Panc1 (cell line): ENCODE results near the gene ACSL5. TPM values are rescaled to one million over a fixed set of nuclear protein-coding genes. Genes with fewer than 3 reads are reported as not detected.

ENCODE experiments used
- ATAC-seq: fragments of 200-7000 bp; cut with Tn5 transposase; 2 replicates; pipeline ENCODE4 v1.9.1; 2020; ENCODE audit warnings: mild to moderate bottlenecking, moderate library complexity
- BruUV-seq: library from RNA; stranded (reverse); fragments of 400-500 nt; replicated peaks from 2 replicates; lab custom pipeline; 2021; lab: Mats Ljungman, UMichigan
- CTCF ChIA-PET: fragments of 300-600 bp; sonication (Branson Sonifier 250); formaldehyde crosslinking; loops from one replicate; lab custom pipeline; 2022; ENCODE audit warnings: antibody characterized with exemption; lab: Charles Lee
- POLR2A ChIA-PET: fragments of 300-600 bp; sonication (Branson Sonifier 250); formaldehyde crosslinking; loops from one replicate; lab custom pipeline; 2022; ENCODE audit warnings: antibody characterized with exemption; lab: Charles Lee
- DNase-seq: peaks from one replicate; pipeline ENCODE4 v3.0.0-alpha.2; 2010; ENCODE audit warnings: low read depth, low spot score
- H3K27ac ChIP-seq: 2 replicates; pipeline ENCODE4 v1.5.1; 2011; ENCODE audit warnings: mild to moderate bottlenecking, low read length, inconsistent platforms
- H3K27me3 ChIP-seq: fragments of 200-500 bp; sonication (Bioruptor generic); 2 replicates; pipeline ENCODE4 v1.6.0; 2014; ENCODE audit warnings: low read length, inconsistent platforms; ENCODE audit not compliant: control insufficient read depth, insufficient read depth
- H3K36me3 ChIP-seq: fragments of 200-500 bp; sonication (Bioruptor generic); 2 replicates; pipeline ENCODE4 v1.5.1; 2014; ENCODE audit warnings: inconsistent platforms, mild to moderate bottlenecking, low read length, moderate library complexity; ENCODE audit not compliant: control insufficient read depth, insufficient read depth
- H3K4me1 ChIP-seq: 2 replicates; pipeline ENCODE4 v1.5.1; 2011; ENCODE audit warnings: inconsistent platforms, mild to moderate bottlenecking, low read length, moderate library complexity; ENCODE audit not compliant: control insufficient read depth, insufficient read depth
- H3K4me3 ChIP-seq, 2 experiments: 2 replicates each; pipeline ENCODE4 v1.5.1; 2011 to 2012; ENCODE audit warnings: low read depth in 2 of 2, low read length in 2 of 2, mild to moderate bottlenecking in 2 of 2, inconsistent platforms in 1 of 2, moderate library complexity in 1 of 2
- H3K9me3 ChIP-seq: fragments of 200-500 bp; sonication (Bioruptor generic); 2 replicates; pipeline ENCODE4 v1.5.1; 2014; ENCODE audit warnings: low read depth, mild to moderate bottlenecking, inconsistent platforms, low read length, moderate library complexity; ENCODE audit not compliant: control insufficient read depth, insufficient read depth
- CTCF ChIP-seq: fragments of 450-650 bp; IDR thresholded peaks from 2 replicates; pipeline ENCODE4 v1.5.1; 2017; ENCODE audit warnings: mild to moderate bottlenecking
- POLR2AphosphoS5 ChIP-seq: IDR thresholded peaks from 2 replicates; pipeline ENCODE4 v1.6.1; 2012; ENCODE audit warnings: mild to moderate bottlenecking, low read depth, low read length, moderate library complexity
- REST ChIP-seq, 2 experiments: IDR thresholded peaks; 2 replicates each; pipeline ENCODE4 v1.6.1; 2011 to 2012; ENCODE audit warnings: low read depth in 2 of 2, control low read depth in 1 of 2, low read length in 1 of 2, mild to moderate bottlenecking in 1 of 2, moderate library complexity in 1 of 2; ENCODE audit not compliant: insufficient read depth in 1 of 2
- SIN3A ChIP-seq: IDR thresholded peaks from 2 replicates; pipeline ENCODE4 v1.6.1; 2012; ENCODE audit warnings: low read depth, mild to moderate bottlenecking, low read length, moderate library complexity, borderline replicate concordance; ENCODE audit not compliant: insufficient read depth
- TCF7L2 ChIP-seq: IDR thresholded peaks from 2 replicates; pipeline ENCODE4 v1.6.1; 2011; ENCODE audit warnings: mild to moderate bottlenecking, low read depth, low read length, inconsistent platforms
- in situ Hi-C: cut with HindIII; loops from 2 replicates; pipeline ENCODE4 v1.10.0; 2016; ENCODE audit warnings: low sequenced_read_pairs, low pct_unique_long_range_greater_than_20kb
- intact Hi-C: fragments of 100-400 bp; cut with micrococcal nuclease; formaldehyde crosslinking; loops from one replicate; pipeline ENCODE4 v1.10.0; 2022; ENCODE audit not compliant: unreplicated experiment
- total RNA-seq: library from RNA; stranded (reverse); gene quantifications from one replicate; pipeline ENCODE4 v1.2.1, GENCODE V29; 2021; ENCODE audit not compliant: unreplicated experiment

The ACSL5 gene
- total RNA-seq, 1 experiment from 2014 or later, result 2.4 TPM

GRCh38 chr10:112363696-112364688 is 9.9 kb upstream of the ACSL5 start:
- H3K4me3 ChIP-seq, result no peak overlapping the region
- H3K27me3 ChIP-seq, result no peaks in the 10 kb centered on the region
- POLR2A ChIA-PET, result interaction anchor here (0.6 kb wide), 1 partner anchor 53 kb away, joined by 5 read pairs; no protein-coding TSS in a partner anchor
- H3K4me1 ChIP-seq, result peaks cover 4% of the 10 kb centered on the region; the same call in 1 of the 2 replicates
- DNase-seq, result no peak
- no peaks in the 10 kb centered on the region for H3K36me3 ChIP-seq
- in situ Hi-C loops, result no loop called here
- BruUV-seq, result no TSS peak
- ATAC-seq, result no peak
- H3K27ac ChIP-seq, result no peak overlapping the region
- no peak for TF ChIP-seq SIN3A
- TF ChIP-seq REST (IDR thresholded peaks at IDR 0.05; ENCODE audit: insufficient read depth in 1 of 2, low read depth in 2 of 2, low read length in 1 of 2), result no peak
- TF ChIP-seq TCF7L2, result no peak
- no peak for TF ChIP-seq CTCF
- TF ChIP-seq POLR2AphosphoS5, result no peak
- intact Hi-C loops, result no loop called here
- CTCF ChIA-PET, result no interaction called here
- no peaks in the 10 kb centered on the region for H3K9me3 ChIP-seq

GRCh38 chr10:112365014-112365432 is 8.9 kb upstream of the ACSL5 start:
- Histone ChIP-seq H3K27me3 (no peaks in the 10 kb centered on the region), H3K4me1 (peaks cover 4% of the 10 kb centered on the region; the same call in 1 of the 2 replicates), H3K27ac (no peak overlapping the region), H3K36me3 (no peaks in the 10 kb centered on the region), H3K4me3 (no peak overlapping the region), H3K9me3 (no peaks in the 10 kb centered on the region)
- ATAC-seq (no peak), DNase-seq (no peak)
- no TSS peak for BruUV-seq
- intact Hi-C loops, result no loop called here
- ChIA-PET POLR2A (no interaction called here), CTCF (no interaction called here)
- TF ChIP-seq REST (IDR thresholded peaks at IDR 0.05; ENCODE audit: insufficient read depth in 1 of 2, low read depth in 2 of 2, low read length in 1 of 2) (no peak), SIN3A (no peak), TCF7L2 (no peak), CTCF (no peak), POLR2AphosphoS5 (no peak)
- in situ Hi-C loops, result no loop called here
